ENCODE data around the gene MTHFD1L.
"Not testable (repeated sequence)": the region's sequence is repeated elsewhere in the genome, so short reads cannot be mapped to it uniquely, and the experiment has no call there.

Gene MTHFD1L

DNA sequence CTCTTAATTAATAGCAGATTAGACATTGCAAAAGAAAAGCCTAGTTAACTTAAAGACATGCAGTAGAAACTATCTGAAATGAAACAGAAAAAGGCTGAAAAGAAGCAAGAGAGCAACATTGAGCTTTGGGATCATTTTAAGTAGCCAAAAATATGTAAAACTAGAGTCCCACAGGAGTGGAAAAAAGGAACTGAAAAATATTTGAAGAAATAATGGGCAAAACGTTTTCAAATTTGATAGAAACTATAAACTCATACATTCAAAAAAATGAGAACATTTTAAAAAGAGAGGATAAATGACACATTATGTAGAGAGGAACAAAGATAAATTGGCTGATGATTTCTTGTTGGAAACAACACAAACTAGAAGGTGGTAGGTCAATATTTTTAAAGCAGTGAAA lies 208.2 kb downstream of the MTHFD1L start:
- DNase-seq: no peak

DNA sequence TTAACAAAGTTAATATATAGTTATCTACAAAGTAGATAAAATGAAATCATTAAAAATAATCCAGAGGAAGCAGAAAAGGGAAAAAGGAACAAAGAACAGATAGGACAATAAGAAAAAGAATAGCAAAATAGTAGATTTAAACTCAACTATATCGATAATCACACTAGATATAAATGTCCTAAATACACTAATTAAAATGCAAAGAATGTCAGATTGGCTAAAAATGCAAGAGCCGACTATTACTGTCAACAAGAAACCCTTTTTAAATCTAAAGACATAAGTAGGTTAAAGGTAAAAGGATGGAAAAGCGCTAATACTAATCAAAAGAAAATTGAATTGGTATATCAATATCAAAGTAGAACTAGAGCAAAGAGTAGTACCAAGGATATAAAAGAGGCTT lies 209.5 kb downstream of the MTHFD1L start:
- no peak for DNase-seq

DNA sequence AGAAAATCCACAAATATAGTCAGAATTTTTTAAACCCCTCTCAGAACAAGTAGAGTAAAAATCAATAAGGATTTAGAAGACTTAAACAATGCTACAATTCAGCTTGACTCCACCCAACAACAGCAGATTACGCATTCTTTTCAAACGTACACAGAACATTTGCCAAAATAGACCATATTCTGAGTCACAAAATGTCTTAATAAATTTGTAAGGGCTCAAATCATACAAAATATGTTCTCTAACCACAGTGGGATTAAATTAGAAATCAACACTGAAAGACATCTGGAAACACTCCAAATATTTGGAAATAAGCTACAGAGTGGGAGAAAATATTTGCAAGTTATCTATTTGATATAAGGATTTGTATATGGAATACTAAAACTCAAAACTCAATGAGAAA lies 210.0 kb downstream of the MTHFD1L start:
- DNase-seq: no peak

DNA sequence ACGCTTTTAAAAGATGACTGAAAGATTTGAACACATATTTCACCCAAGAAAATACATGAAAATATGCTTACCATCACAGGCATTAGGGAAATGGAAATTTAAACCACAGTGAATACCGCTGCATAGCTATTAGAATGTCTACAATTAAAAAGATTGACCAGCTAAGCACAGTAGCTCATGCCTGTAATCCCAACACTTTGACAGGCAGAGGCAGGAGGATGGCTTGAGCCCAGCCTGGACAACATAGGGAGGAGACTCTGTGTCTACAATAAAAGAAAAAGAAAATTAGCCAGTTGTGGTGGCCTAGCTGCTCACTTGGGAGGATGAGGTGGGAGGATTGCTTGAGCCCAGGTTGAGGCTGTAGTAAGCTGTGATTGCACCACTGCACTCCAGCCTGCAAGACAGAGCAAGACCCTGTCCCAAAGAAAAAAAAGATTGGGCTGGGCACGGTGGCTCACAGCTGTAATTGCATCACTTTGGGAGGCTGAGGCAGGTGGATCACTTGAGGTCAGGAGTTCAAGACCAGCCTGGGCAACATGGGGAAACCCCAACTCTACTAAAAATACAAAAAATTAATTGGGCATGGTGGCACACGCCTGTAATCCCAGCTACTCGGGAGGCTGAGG lies 210.5 kb downstream of the MTHFD1L start:
- DNase-seq: no peak

DNA sequence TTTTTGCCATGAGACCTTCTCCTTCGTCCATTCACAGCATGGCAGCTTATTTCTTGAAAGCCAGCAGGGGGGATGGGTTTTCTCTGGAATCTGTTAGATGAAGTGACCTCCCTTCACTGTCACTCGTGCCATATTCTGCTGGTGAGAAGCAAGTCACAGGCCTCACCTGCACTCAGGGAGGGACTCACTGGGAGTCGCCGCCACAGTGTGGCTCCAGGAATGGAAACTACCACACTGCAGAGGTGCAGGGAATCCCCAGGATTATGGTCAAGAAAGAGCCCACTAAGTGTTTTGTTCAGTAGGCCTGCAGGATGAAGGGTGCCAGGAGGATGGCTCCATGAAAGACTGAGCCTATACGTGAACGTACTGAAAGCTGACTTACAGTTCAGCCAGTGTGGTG lies 213.2 kb downstream of the MTHFD1L start:
- no peak for DNase-seq

DNA sequence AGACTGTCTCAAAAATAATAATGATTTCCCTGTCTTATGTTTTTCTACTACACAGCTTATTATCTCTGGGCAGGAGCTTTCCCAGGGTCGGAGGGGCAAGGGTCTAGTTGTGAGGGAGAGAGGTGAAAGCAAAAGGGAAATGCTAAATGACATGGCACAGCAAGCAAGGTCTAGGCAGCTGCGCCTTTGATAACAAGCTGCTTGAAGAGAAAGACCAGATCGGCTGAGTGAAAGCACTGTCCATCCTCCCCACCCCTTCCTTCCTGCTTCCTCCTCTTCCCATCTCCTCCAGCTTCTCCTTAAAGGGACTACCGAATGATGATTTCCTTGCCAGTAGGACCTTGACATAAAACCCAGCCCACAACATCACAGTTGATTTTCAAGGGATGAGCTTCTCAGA lies 216.2 kb downstream of the MTHFD1L start:
- no peak for DNase-seq

DNA sequence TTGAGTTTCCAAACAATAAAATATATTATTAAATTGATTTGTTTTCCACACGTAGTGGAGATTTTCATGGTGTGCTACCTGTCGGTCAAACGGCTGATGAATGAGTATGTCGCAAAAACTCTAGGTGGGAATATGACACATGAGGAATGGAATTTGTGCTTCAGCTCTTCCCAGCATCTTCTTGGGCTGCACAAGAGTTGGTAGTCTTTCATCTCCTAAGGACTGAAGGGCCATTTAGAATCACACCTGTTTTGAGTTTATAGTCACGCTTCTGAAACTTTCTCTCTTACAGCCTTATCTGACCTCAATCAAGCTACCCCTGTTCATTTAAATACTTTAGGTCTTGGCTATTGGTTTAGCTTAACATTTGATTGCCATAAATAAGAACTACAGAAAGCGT lies 216.6 kb downstream of the MTHFD1L start:
- no peak for DNase-seq

DNA sequence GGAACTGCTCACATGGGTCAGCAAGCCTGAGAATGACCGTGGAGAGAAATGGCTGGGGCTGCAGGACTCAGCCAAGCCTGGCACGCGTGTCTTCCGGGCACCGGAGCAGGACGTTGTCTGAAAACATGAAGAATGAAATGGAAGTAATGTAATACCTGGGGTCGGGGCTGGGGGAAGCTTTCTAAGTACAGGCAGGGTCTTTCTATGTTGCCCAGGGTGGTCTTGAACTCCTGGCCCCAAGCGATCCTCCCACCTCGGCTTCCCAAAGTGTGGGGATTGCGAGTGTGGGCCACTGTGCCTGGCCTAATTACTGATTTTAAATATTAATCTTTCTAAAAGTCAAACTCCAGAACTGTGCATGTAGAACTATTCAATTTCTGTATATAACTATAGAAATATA lies 218.8 kb downstream of the MTHFD1L start:
- DNase-seq: no peak

DNA sequence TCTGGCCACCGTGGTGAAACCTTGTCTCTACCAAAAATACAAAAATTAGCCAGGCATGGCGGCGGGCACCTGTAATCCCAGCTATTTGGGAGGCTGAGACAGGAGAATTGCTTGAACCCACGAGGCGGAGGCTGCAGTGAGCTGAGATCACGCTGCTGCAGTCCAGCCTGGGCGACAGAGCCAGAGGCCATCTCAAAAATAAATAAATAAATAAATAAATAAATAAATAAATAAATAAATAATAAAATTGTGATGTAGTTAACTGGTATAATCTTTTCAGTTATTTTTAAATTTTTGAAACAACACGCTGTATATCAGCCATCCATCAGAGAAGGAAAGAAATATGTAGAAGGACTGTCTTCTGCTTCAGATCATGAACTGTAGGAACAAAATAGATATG lies 221.6 kb downstream of the MTHFD1L start:
- not testable (repeated sequence) for DNase-seq

DNA sequence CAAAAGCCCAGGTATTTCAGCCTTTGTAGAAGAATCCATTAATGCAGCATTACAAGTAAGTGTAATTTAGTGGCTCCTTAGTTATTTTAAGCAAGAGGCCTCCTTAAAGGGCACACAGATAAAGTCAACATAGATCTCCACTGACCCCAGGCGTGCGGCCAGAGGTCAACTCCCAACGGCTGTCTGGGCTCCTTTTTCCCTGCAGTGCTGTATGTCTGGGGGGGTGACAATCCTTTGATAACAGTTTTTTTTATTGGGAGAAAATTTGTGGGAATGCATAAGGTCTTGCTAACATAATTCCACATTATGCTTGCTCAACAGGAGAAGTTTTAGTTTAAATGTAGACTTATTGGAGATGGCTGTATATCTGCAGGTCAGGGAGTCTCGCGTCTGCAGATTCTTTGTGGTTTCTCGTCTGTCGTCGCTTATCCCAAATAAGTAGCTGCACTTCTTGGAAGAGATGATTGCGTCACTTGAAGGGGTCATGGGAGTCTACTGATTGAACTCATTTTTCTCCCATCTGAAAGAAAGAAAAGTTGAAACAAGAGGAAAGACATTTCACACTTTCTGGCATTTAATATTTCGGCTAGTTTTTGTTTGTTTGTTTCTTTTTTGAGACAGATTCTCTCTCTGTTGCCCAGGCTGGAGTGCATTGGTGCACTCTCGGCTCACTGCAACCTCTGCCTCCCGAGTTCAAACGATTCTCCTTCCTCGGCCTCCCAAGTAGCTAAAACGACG lies 222.5 kb downstream of the MTHFD1L start:
- DNase-seq: no peak

DNA sequence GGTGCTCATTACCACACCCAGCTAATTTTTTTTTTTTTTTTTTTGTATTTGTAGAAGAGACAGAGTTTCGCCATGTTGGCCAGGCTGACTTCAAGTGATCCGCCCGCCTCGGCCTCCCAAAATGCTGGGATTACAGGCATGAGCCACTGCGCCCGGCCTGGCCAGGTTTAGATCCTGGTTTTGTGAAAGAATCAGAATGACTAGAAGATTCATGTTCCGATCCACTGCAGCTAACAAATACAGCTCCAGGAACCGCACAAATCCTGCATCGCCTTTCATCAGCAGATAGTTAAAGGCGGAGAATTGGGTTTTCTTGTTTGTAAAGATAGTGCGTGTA lies 223.1 kb downstream of the MTHFD1L start:
- DNase-seq: no peak

DNA sequence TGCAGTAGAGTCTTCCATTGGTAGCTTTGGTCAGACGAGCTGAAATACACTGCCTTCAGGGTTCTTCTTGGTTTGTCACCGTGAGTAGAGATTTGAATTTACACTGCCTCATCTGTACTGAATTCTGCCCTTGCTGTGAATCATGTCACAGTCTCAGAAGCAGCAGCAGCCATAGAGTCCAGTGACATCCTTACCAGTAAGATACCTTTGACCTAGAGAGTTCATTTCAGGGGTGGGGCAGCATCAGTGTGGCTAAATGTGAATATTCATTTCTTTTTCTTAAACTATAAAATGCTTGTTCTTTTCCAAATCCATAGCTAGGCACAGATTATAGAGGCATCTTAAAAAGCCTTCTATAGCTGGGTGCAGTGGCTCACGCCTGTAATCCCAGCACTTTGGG lies 223.5 kb downstream of the MTHFD1L start:
- no peak for DNase-seq

DNA sequence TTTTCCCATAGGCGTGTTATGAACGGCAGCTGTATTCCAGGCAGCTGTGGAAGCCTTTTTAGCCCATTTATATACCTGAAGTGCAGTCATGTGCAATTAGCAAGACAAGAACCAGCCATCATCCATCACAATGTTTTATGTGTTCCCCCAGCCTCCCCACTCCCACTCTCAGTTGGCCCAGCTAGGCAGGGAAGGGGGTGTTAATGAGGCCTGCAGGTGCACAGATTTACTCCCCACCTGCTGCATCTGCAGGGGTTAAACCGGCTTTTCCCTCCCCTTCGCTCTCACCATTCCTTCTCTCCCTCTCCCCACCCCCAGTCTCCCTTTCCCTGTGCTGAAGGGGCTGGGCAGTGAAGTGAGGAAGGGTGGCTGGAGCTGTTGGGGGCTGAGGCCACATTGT lies 224.5 kb downstream of the MTHFD1L start:
- DNase-seq: no peak

DNA sequence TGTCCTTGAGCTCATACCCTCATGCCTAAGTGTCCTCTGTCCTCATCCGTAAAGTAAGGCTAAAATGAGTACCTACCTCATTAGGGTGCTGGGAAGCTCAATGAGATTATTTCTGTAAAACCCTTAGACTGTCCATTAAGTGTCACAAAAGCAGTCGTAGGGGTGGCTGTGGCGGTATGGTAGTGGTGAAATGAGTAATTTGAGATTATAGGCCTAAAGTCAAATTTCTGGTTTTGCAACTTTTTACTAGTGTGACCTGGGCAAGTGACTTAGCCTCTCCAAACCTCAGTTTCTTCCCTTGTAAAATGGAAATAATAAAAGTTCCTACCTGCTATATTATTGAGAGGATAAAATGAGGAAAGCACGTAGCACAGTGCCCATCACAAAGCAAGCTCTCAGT lies 226.1 kb downstream of the MTHFD1L start:
- DNase-seq: no peak

DNA sequence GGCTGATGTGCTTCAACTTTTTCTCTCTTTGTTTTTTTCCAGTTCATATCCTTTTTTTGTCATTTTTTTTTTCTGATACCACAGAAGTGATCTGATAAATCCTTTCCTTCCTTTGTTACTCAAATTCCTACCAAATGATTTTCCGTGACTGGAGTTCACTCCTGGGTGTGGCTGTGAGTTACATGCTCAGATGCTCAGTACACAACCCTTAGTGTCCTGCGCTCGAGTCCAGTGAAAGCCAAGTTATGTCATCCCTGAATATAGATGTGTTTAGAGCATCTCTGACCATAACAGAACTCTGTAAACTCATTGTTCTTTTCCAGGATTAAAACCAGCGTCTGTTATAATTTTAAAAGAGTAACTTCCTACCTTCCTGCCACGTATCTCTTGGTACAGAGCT lies 227.1 kb downstream of the MTHFD1L start:
- no peak for DNase-seq

DNA sequence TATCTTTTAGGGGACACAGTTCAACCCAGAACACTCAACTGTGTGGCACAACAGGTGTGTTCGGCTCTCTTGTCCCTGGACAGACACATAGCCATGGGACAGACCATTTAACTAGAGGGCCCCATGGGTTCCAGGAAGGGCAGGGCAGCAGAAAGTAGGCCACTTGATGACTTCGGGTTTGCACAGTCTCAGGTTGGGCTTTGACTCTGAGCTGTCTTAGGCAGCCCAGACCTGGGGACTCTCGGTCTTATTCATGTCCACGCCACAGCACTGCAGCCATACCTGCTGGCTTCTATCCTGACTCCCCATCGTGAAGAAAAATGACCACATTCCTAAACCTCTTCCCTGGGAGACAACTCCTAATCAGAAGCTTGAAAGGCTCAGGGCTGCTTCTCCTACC lies 228.2 kb downstream of the MTHFD1L start:
- no peak for DNase-seq

DNA sequence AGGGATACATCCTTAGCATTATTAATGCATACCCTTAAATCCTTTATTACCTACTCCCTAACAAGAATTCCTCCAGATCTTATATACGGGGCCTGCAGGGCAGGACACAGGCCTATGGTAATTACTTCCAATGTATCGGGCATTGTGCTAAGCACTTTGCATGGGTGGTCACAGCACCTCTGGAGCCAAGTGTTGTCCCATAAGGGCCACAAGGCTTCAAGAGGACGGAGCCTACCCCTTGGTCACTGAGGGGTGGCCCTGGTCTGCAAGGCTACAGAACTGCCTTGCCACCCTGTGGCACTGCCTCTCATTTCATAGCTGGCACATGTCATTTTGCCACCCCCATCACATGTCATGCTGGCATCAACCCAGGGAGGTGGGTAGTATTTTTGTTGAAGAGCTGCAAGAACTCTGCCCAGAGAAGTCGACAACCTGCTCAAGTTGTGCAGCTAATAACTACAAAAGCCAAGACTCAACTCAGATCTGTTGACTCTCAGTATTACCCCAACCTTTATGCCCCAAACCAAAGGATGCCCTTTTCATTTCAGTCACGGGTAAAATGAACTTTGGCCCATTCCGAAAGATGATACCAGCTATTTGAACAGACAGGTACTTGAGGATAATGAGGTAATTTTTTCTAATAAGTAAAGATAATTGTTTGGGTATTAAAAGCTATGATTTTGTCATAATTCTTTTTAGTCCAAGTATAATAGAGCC lies 230.2 kb downstream of the MTHFD1L start:
- DNase-seq: no peak

DNA sequence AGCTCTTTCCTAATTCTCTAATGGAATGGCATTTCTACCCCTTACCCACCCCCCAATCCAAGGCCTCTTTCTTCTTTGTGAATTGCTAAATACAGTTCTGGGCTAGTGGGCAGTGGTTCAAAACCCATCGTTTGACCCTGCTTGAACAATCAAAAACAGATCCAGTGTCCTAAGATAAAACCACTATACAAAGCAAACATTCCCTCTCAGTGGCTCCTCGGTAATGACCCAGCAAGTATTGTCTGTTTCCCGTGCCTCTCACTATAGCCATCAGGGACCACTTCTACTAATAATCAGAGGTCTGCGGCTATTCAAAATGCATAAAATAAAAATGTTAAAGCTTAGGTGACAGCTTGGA lies 230.7 kb downstream of the MTHFD1L start:
- DNase-seq: no peak

DNA sequence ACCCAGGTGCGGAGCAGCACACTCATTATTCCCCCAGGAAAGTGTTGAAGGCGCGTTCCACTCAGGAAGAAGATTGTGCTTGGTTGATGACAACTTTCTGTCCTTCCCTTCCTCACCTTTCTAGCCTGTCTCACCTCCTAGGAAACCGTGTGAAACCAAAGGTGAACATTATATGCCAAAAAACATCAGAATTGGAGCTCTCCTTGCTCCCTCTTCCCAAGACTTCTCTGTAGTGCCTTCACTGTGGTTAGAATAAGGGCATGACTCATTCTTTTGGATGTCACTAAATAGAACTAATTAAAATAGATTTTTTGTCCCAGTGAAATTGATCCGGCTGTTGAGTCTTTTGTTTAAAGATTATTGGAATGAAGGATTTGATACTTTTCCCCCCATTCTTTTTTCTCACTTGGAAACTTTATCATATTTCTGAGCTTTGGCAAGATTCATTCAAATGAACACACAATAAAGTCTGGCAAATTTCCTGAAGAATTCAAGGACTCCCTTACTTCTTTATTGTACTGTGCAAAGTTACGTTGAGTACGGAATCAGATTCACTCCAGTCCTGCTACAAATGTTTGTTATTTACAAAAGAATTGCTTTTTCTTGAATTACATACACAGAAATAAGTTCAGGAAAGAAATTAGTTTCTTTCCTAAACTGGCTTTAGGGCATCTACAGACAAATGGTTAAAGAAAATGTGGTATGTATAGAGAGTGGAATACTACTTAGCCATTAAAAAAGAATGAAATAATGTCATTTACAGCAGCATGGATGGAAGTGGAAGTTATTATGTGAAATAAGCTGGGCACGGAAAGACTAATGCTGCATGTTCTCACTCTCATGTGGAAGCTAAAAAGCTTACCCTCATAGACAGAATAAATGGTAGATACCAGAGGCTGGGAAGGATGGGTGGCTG lies 231.4 kb downstream of the MTHFD1L start:
- no peak for DNase-seq

DNA sequence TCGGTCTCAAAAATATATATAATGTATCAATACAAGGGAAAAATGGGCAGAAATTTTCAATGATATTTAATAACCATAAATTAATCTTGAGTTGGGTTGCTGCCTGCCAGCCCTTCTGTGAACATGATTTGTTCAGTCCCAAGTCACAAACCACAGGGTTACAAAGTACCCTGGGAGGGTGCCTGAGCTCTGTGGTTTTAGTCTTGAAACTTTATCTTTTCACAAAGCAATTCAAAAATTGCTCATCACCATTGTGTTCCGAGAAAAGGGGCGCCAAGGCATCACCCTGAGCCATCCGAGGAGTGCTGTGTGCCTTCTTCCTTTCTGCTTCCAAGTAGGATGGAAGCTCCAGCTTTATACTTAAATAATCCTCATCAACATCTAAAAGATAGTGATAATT lies 232.7 kb downstream of the MTHFD1L start:
- no peak for DNase-seq

DNA sequence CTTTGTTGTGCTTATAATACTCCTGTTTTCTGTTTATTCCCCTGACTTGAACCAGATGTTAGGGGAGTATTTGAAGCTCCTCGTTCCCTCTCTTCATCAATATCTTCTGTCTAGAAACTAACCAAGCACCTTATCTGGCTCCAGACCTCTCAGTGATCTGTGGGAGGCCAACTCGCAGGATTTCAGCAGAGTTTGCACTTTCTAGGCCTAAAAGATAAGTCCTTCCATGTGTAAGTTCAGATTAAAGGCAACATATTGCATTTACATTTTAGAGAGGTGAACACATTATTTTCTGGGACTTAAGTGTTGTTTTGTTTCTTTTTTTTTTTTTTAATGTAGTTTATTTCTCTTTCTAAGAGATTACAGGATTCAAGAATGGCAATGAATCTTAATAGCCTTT lies 234.8 kb downstream of the MTHFD1L start:
- DNase-seq: no peak

DNA sequence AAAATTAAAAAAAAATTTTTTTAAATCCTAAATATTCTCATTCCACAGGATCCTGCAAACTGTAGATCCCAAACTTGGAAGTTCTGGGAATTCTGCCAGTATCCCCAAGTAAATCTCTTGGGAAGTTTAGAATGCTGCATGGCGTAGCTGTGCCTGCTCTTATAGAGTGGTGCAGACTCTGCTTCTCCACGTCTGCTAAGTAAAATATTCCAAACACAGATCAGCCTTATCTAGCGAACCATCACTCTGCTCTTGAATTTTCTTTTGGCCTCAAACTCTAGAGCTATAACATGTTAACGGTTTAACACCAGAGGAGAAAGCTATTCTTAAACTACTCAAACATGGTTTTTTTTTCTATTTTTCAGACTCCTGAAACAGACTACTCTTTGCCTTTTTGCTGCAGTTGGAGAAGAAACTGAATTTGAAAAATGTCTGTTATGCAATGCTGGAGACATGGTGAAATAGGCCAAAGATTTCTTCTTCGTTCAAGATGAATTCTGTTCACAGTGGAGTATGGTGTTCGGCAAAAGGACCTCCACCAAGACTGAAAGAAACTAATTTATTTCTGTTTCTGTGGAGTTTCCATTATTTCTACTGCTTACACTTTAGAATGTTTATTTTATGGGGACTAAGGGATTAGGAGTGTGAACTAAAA lies 235.8 kb downstream of the MTHFD1L start:
- no peak for DNase-seq

All from suppressor macrophage treated with lipopolysaccharide for 4 hours (primary cell).